HCT116 (cell line): ENCODE measurements around the gene TRIP13. TPM values are rescaled to one million over a fixed set of nuclear protein-coding genes. Genes with fewer than 3 reads are reported as not detected.

Experiments
- ATAC-seq: fragments of 200-7000 bp; cut with Tn5 transposase; 2 replicates; pipeline ENCODE4 v1.9.1; 2020; ENCODE audit warnings: mild to moderate bottlenecking, moderate library complexity
- BruUV-seq: library from RNA; stranded (reverse); fragments of 400-500 nt; replicated peaks from 2 replicates; lab custom pipeline; 2021; lab: Mats Ljungman, UMichigan
- CTCF ChIA-PET: fragments of 300-600 bp; sonication (Branson Sonifier 250); formaldehyde crosslinking; loops from one replicate; lab custom pipeline; 2021; ENCODE audit warnings: antibody characterized with exemption; lab: Charles Lee
- POLR2A ChIA-PET: fragments of 300-600, 350-600 bp; sonication (Branson Sonifier 250); formaldehyde crosslinking; loops from one replicate; lab custom pipeline; 2021; ENCODE audit warnings: antibody characterized with exemption; lab: Charles Lee
- RAD21 ChIA-PET, 2 experiments: fragments of 300-600 bp; sonication (Branson Sonifier 250); formaldehyde crosslinking; loops; one replicate each; lab custom pipeline; 2023; ENCODE audit warnings: low total read pairs in 2 of 2; ENCODE audit not compliant: uncharacterized antibody in 2 of 2, unreplicated experiment in 2 of 2, low non-redundant PET in 1 of 2; lab: Charles Lee
- DNase-seq: peaks from one replicate; pipeline ENCODE4 v3.0.0-alpha.2; 2010; ENCODE audit warnings: low read depth, low spot score
- H2AFZ ChIP-seq: fragments of 200-600 bp; shearing (Covaris generic), sonication (generic); 2 replicates; pipeline ENCODE4 v1.6.1; 2017; ENCODE audit warnings: low read depth, mixed run types, mixed read lengths, antibody characterized with exemption, low read length; ENCODE audit not compliant: poor library complexity, severe bottlenecking
- H3K27ac ChIP-seq: 2 replicates; pipeline ENCODE4 v1.5.1; 2012; ENCODE audit warnings: low read depth, low read length
- H3K27me3 ChIP-seq: fragments of 200-600 bp; sonication (generic); 2 replicates; pipeline ENCODE4 v1.6.1; 2016; ENCODE audit warnings: mixed run types, low read length, mixed read lengths; ENCODE audit not compliant: insufficient read depth
- H3K36me3 ChIP-seq, 2 experiments: fragments of 200-500 bp in 1 of 2; fragments of 200-600 bp in 1 of 2; sonication (Bioruptor generic) in 1 of 2; sonication (generic) in 1 of 2; 2 replicates each; pipeline versions ENCODE4 v1.5.1 to v1.6.1; 2014 to 2016; ENCODE audit warnings: low read length in 2 of 2, inconsistent platforms in 1 of 2, mixed read lengths in 1 of 2, mixed run types in 1 of 2; ENCODE audit not compliant: insufficient read depth in 2 of 2, control insufficient read depth in 1 of 2
- H3K4me1 ChIP-seq, 2 experiments: fragments of 200-600 bp in 1 of 2; sonication (generic) in 1 of 2; 2 replicates each; pipeline versions ENCODE4 v1.5.1 to v1.6.1; 2012 to 2017; ENCODE audit warnings: low read length in 2 of 2, inconsistent platforms in 1 of 2, mild to moderate bottlenecking in 1 of 2, mixed read lengths in 1 of 2, mixed run types in 1 of 2, moderate library complexity in 1 of 2; ENCODE audit not compliant: insufficient read depth in 2 of 2, control insufficient read depth in 1 of 2
- H3K4me2 ChIP-seq: fragments of 200-600 bp; sonication (generic); 2 replicates; pipeline ENCODE4 v1.6.1; 2017; ENCODE audit warnings: mixed run types, low read length, mixed read lengths
- H3K4me3 ChIP-seq, 2 experiments: fragments of 200-600 bp in 1 of 2; sonication (generic) in 1 of 2; replicated peaks in 1 of 2; 2 replicates each; pipeline ENCODE4 v1.5.1; 2011 to 2016; ENCODE audit warnings: low read length in 2 of 2, control low read depth in 1 of 2, low read depth in 1 of 2, mild to moderate bottlenecking in 1 of 2, mixed read lengths in 1 of 2, mixed run types in 1 of 2
- H3K79me2 ChIP-seq: fragments of 200-600 bp; sonication (generic); 2 replicates; pipeline ENCODE4 v1.6.1; 2017; ENCODE audit warnings: mild to moderate bottlenecking, mixed run types, low read length, moderate library complexity, mixed read lengths; ENCODE audit not compliant: insufficient read depth
- H3K9ac ChIP-seq: fragments of 200-600 bp; sonication (generic); 2 replicates; pipeline ENCODE4 v1.6.1; 2016; ENCODE audit warnings: low read length, mixed read lengths
- H3K9me2 ChIP-seq: fragments of 200-600 bp; sonication (generic), shearing (Covaris generic); 2 replicates; pipeline ENCODE4 v1.6.1; 2017; ENCODE audit warnings: mixed run types, mild to moderate bottlenecking, moderate library complexity; ENCODE audit not compliant: insufficient read depth
- H3K9me3 ChIP-seq, 2 experiments: fragments of 200-500 bp in 1 of 2; fragments of 200-600 bp in 1 of 2; sonication (Bioruptor generic) in 1 of 2; sonication (generic) in 1 of 2; 2 replicates each; pipeline ENCODE4 v1.6.1; 2014 to 2017; ENCODE audit warnings: low read length in 2 of 2, mixed read lengths in 2 of 2, inconsistent platforms in 1 of 2, low read depth in 1 of 2, mild to moderate bottlenecking in 1 of 2, mixed run types in 1 of 2, moderate library complexity in 1 of 2; ENCODE audit not compliant: control insufficient read depth in 1 of 2, insufficient read depth in 1 of 2
- H4K20me1 ChIP-seq: fragments of 200-600 bp; sonication (generic), shearing (Covaris generic); 2 replicates; pipeline ENCODE4 v1.6.1; 2017; ENCODE audit warnings: mixed run types, mild to moderate bottlenecking, moderate library complexity; ENCODE audit not compliant: insufficient read depth
- ATF3 ChIP-seq: IDR thresholded peaks from 2 replicates; pipeline ENCODE4 v1.6.1; 2012
- CTCF ChIP-seq, 3 experiments: fragments of 200-600 bp in 1 of 3; sonication (generic) in 1 of 3; IDR thresholded peaks in 2 of 3; conservative IDR thresholded peaks in 1 of 3; 2 replicates each; pipeline ENCODE4 v1.5.1; 2012 to 2017; ENCODE audit warnings: low read depth in 2 of 3, low read length in 2 of 3, antibody characterized with exemption in 1 of 3, borderline replicate concordance in 1 of 3, control low read depth in 1 of 3, mild to moderate bottlenecking in 1 of 3, mixed read lengths in 1 of 3, mixed run types in 1 of 3, moderate library complexity in 1 of 3; ENCODE audit not compliant: insufficient read depth in 1 of 3
- EZH2phosphoT487 ChIP-seq: fragments of 200-600 bp; IDR thresholded peaks from 2 replicates; pipeline ENCODE4 v1.6.1; 2018; ENCODE audit warnings: antibody characterized with exemption, borderline replicate concordance
- FOSL1 ChIP-seq: IDR thresholded peaks from 2 replicates; pipeline ENCODE4 v1.6.1; 2012; ENCODE audit warnings: low read depth
- JUND ChIP-seq: IDR thresholded peaks from 2 replicates; pipeline ENCODE4 v1.6.1; 2012
- MAX ChIP-seq: IDR thresholded peaks from 2 replicates; pipeline ENCODE4 v1.6.1; 2012
- POLR2A ChIP-seq: IDR thresholded peaks from 2 replicates; pipeline ENCODE4 v1.7.0; 2011; ENCODE audit warnings: borderline replicate concordance; ENCODE audit not compliant: insufficient read depth, insufficient read length; ENCODE audit errors: extremely low read depth
- POLR2AphosphoS5 ChIP-seq: IDR thresholded peaks from 2 replicates; pipeline ENCODE4 v1.6.1; 2011; ENCODE audit warnings: mild to moderate bottlenecking, low read depth, low read length, moderate library complexity
- REST ChIP-seq: IDR thresholded peaks from 2 replicates; pipeline ENCODE4 v1.6.1; 2012; ENCODE audit warnings: low read depth
- SIN3A ChIP-seq: IDR thresholded peaks from 2 replicates; pipeline ENCODE4 v1.6.1; 2012; ENCODE audit warnings: low read depth
- SP1 ChIP-seq: IDR thresholded peaks from 2 replicates; pipeline ENCODE4 v1.6.1; 2012; ENCODE audit warnings: low read depth
- TCF7L2 ChIP-seq: IDR thresholded peaks from 2 replicates; pipeline ENCODE4 v1.7.0; 2011; ENCODE audit warnings: borderline replicate concordance, inconsistent platforms; ENCODE audit not compliant: insufficient read depth, insufficient read length; ENCODE audit errors: extremely low read depth
- ZBTB33 ChIP-seq: IDR thresholded peaks from 2 replicates; pipeline ENCODE4 v1.6.1; 2011; ENCODE audit warnings: mild to moderate bottlenecking, low read length, moderate library complexity; ENCODE audit not compliant: insufficient replicate concordance; ENCODE audit errors: extremely low read depth
- ZNF274 ChIP-seq: fragments of 200-500 bp; sonication (Bioruptor generic); IDR thresholded peaks from 2 replicates; pipeline ENCODE4 v1.6.1; 2014; ENCODE audit warnings: mild to moderate bottlenecking, low read depth, low read length, inconsistent platforms
- intact Hi-C: fragments of 100-400 bp; cut with micrococcal nuclease; formaldehyde crosslinking; loops from 2 replicates; pipeline ENCODE4 v1.10.0; 2022
- total RNA-seq: library from RNA; stranded (reverse); gene quantifications from one replicate; pipeline ENCODE4 v1.2.1, GENCODE V29; 2021; ENCODE audit not compliant: unreplicated experiment

Gene TRIP13
- total RNA-seq, 1 experiment from 2014 or later, result 45.0 TPM

- ChIA-PET RAD21 (no interaction called here), CTCF (no interaction called here), POLR2A (no interaction called here)
- DNase-seq (no peak), ATAC-seq (no peak)
- no peak for TF ChIP-seq TCF7L2
- no peak for TF ChIP-seq ATF3
- no peak for TF ChIP-seq SP1
- no peak for TF ChIP-seq MAX
- no peak for TF ChIP-seq ZBTB33
- TF ChIP-seq SIN3A, result no peak
- no peak for TF ChIP-seq EZH2phosphoT487
- TF ChIP-seq ZNF274, result no peak
- no peak for TF ChIP-seq POLR2AphosphoS5
- TF ChIP-seq POLR2A, result no peak
- TF ChIP-seq REST, result no peak
- no peak for TF ChIP-seq JUND
- no peak for TF ChIP-seq CTCF (IDR thresholded peaks at IDR 0.05 in 2 of 3, conservative IDR thresholded peaks at IDR 0.05 in 1 of 3; ENCODE audit: borderline replicate concordance in 1 of 3, insufficient read depth in 1 of 3, low read depth in 2 of 3, low read length in 2 of 3)
- no peak for TF ChIP-seq FOSL1
- Histone ChIP-seq H3K9me3 (no peaks in the 10 kb centered on the region), H3K27ac (no peak overlapping the region), H3K9me2 (no peaks in the 10 kb centered on the region), H3K9ac (no peak overlapping the region), H2AFZ (no peak overlapping the region), H3K4me1 (peaks cover 7 to 9% of the 10 kb centered on the region in 2 experiments; a peak in 3 of 4 replicates), H4K20me1 (no peaks in the 10 kb centered on the region; the same call in 1 of the 2 replicates), H3K4me3 (no peak overlapping the region), H3K4me2 (no peak overlapping the region), H3K79me2 (peaks cover 100% of the 10 kb centered on the region), H3K36me3 (peaks cover 70 to 96% of the 10 kb centered on the region in 2 experiments), H3K27me3 (no peaks in the 10 kb centered on the region)
- BruUV-seq, result no TSS peak
- intact Hi-C loops, result no loop called here
Measured at GRCh38 chr5:886036-886435, 6.6 kb upstream of the TRIP13 start.
